Raji (cell line): ENCODE measurements around the gene OSBPL10.

Experiments
- POLR2A ChIP-seq: IDR thresholded peaks from 2 replicates; pipeline ENCODE4 v1.6.1; 2011; ENCODE audit warnings: low read depth, low read length, control low read depth; ENCODE audit not compliant: insufficient read depth

The OSBPL10 gene

GRCh38 chr3:31839144-31839917 is 141.7 kb downstream of the OSBPL10 start:
- TF ChIP-seq POLR2A, result no peak

- TF ChIP-seq POLR2A, result no peak
Measured at GRCh38 chr3:31836131-31837075, 144.7 kb downstream of the OSBPL10 start.

GRCh38 chr3:31833391-31834190 is 147.5 kb downstream of the OSBPL10 start:
- no peak for TF ChIP-seq POLR2A

- TF ChIP-seq POLR2A, result no peak
Measured at GRCh38 chr3:31832551-31832950, 148.5 kb downstream of the OSBPL10 start.

GRCh38 chr3:31831591-31831990 is 149.5 kb downstream of the OSBPL10 start:
- TF ChIP-seq POLR2A, result no peak

- no peak for TF ChIP-seq POLR2A
Measured at GRCh38 chr3:31829826-31830426, 151.1 kb downstream of the OSBPL10 start.

GRCh38 chr3:31829010-31829409 is 152.1 kb downstream of the OSBPL10 start:
- no peak for TF ChIP-seq POLR2A

GRCh38 chr3:31828007-31828406 is 153.1 kb downstream of the OSBPL10 start:
- TF ChIP-seq POLR2A, result no peak

GRCh38 chr3:31823184-31823583 is 157.9 kb downstream of the OSBPL10 start:
- no peak for TF ChIP-seq POLR2A

GRCh38 chr3:31821118-31821517 is 159.9 kb downstream of the OSBPL10 start:
- no peak for TF ChIP-seq POLR2A

- TF ChIP-seq POLR2A, result no peak
Measured at GRCh38 chr3:31819441-31819840, 161.6 kb downstream of the OSBPL10 start.

GRCh38 chr3:31817411-31817966 is 163.6 kb downstream of the OSBPL10 start:
- TF ChIP-seq POLR2A, result no peak

- no peak for TF ChIP-seq POLR2A
Measured at GRCh38 chr3:31815631-31816440, 165.2 kb downstream of the OSBPL10 start.

- no peak for TF ChIP-seq POLR2A
Measured at GRCh38 chr3:31815006-31815405, 166.1 kb downstream of the OSBPL10 start.
